ENCODE results near the gene TMEM114. TPM values are rescaled to one million over a fixed set of nuclear protein-coding genes. Genes with fewer than 3 reads are reported as not detected.

The TMEM114 gene
- total RNA-seq, 1 experiment from 2014 or later, result not detected

DNA sequence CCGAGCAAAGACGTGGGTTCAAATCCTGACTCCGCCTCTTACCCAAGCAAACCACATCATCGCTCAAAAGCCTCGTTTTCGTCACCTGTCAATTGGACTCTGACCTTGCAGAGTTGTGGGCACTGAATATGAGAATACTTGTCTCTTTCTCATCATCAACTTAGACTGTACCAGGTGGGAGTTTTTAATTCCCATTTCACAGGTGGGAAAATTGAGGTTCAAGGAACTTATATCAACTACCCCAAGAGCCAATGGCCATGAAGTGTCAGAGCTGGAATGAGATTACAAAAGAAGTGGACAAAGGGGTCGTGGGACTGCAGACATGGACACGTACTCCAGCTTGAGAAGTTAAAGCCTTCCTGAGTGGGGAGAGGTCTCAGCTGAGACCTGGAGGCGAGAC, 10.8 kb downstream of the TMEM114 start:
- no peaks in the 10 kb centered on the region for H3K79me2 ChIP-seq (ENCODE audit: low read depth)
- H3K4me3 ChIP-seq, result no peak overlapping the region
- intact Hi-C loops (cut with micrococcal nuclease; ENCODE audit: unreplicated experiment), result no loop called here
- no TSS peak for BruUV-seq (replicated peaks)
- H3K4me1 ChIP-seq (replicated peaks; ENCODE audit: insufficient read depth), result no peaks in the 10 kb centered on the region
- H3K27me3 ChIP-seq (ENCODE audit: insufficient read depth, low read depth), result peaks cover 54% of the 10 kb centered on the region
- DNase-seq, result no peak
- H3K36me3 ChIP-seq (ENCODE audit: low read depth), result no peaks in the 10 kb centered on the region
- no peak overlapping the region for H3K4me2 ChIP-seq
- TF ChIP-seq EZH2 (IDR thresholded peaks at IDR 0.05; ENCODE audit: low read depth), result no peak
- TF ChIP-seq, protein P1, sequence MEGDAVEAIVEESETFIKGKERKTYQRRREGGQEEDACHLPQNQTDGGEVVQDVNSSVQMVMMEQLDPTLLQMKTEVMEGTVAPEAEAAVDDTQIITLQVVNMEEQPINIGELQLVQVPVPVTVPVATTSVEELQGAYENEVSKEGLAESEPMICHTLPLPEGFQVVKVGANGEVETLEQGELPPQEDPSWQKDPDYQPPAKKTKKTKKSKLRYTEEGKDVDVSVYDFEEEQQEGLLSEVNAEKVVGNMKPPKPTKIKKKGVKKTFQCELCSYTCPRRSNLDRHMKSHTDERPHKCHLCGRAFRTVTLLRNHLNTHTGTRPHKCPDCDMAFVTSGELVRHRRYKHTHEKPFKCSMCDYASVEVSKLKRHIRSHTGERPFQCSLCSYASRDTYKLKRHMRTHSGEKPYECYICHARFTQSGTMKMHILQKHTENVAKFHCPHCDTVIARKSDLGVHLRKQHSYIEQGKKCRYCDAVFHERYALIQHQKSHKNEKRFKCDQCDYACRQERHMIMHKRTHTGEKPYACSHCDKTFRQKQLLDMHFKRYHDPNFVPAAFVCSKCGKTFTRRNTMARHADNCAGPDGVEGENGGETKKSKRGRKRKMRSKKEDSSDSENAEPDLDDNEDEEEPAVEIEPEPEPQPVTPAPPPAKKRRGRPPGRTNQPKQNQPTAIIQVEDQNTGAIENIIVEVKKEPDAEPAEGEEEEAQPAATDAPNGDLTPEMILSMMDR (conservative IDR thresholded peaks at IDR 0.05), result no peak
- no peaks in the 10 kb centered on the region for H3K9me3 ChIP-seq (ENCODE audit: insufficient read depth, low read depth)
- H2AFZ ChIP-seq, result no peak overlapping the region
- no peak overlapping the region for H3K27ac ChIP-seq
- no peaks in the 10 kb centered on the region for H3F3A ChIP-seq (ENCODE audit: insufficient read depth, low read depth)
- no peaks in the 10 kb centered on the region for H4K20me1 ChIP-seq (ENCODE audit: insufficient read depth)
- ChIA-PET CTCF (no interaction called here), POLR2A (ENCODE audit: unreplicated experiment) (interaction anchor here (0.7 kb wide), 1 partner anchor 1897 kb away, joined by 3 read pairs; no protein-coding TSS in a partner anchor)
- no peaks in the 10 kb centered on the region for H3K9me2 ChIP-seq (ENCODE audit: insufficient read depth)

DNA sequence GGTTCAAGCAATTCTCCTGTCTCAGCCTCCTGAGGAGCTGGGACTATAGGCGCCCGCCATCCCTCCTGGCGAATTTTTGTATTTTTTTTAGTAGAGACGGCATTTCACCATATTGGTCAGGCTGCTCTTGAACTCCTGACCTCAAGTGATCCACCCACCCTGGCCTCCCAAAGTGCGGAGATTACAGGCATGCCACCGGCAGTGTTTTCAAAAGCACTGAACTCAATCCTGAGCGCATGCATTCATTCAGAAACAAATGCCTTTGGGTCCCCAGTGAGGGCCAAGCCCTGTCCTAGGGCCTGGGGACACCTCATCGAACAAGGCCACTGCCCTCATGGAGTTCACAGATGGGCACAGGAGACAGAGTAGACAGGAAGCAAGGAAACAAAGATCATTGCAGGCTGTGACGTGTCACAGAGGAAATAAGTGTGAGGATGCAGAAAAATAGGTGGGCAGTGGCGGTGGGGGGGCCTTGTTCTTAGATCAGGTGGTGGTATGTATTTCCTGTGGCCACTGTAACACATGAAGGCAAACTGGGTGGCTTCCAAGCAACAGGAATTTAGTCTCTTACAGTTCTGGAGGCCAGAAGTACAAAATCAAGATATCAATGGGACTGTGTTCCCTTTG, 12.5 kb downstream of the TMEM114 start:
- no peak overlapping the region for H3K4me2 ChIP-seq
- POLR2A ChIA-PET (ENCODE audit: unreplicated experiment), result no interaction called here

DNA sequence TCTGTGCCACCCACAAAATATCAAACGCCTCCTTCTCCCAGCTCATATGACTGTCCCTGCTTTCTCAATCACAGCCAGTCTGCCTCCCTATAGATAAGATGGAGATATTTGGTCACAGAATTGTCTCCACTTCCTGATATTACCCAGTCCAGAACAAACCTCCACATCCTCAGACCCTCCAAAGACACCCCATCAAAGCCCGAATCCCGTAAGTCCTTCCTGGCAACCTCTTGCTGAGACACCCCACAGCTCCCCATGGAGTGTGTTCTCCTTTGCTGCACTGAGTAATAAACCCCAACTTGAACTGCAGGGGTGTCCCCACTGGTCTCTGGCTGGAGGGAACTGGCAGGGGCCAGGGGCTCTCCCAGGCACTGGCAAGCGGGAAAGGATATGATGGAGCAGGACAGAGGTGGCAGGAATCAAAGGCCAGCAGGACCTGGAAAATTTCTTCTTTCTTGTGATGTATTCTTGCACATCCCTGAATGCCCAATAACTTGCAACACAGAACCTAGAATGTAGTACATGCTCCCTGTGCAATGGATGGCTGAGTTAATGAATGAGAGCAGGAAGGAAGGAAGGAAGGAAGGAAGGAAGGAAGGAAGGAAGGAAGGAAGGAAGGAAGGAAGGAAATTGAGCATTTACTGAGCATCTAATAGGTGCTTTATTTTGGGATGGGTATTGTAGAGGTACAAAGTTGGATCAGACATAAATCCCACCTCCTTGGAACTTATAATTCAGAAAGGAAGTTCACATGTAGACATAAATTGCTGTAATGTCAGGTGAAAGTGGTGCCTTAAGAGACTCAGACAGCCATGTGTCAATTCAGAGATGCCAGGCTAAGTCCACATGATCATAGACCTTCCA, 13.9 kb downstream of the TMEM114 start:
- Histone ChIP-seq H3K36me3 (ENCODE audit: low read depth) (no peaks in the 10 kb centered on the region), H3K27ac (no peak overlapping the region), H3K4me1 (replicated peaks; ENCODE audit: insufficient read depth) (no peaks in the 10 kb centered on the region), H4K20me1 (ENCODE audit: insufficient read depth) (no peaks in the 10 kb centered on the region), H3F3A (ENCODE audit: insufficient read depth, low read depth) (no peaks in the 10 kb centered on the region), H3K4me2 (no peak overlapping the region), H3K79me2 (ENCODE audit: low read depth) (no peaks in the 10 kb centered on the region), H3K9me2 (ENCODE audit: insufficient read depth) (no peaks in the 10 kb centered on the region), H3K4me3 (no peak overlapping the region), H3K27me3 (ENCODE audit: insufficient read depth, low read depth) (peaks cover 61% of the 10 kb centered on the region), H2AFZ (no peak overlapping the region), H3K9me3 (ENCODE audit: insufficient read depth, low read depth) (no peaks in the 10 kb centered on the region)
- intact Hi-C loops (cut with micrococcal nuclease; ENCODE audit: unreplicated experiment), result no loop called here
- ChIA-PET POLR2A (ENCODE audit: unreplicated experiment) (no interaction called here), CTCF (no interaction called here)
- no peak for TF ChIP-seq EZH2 (IDR thresholded peaks at IDR 0.05; ENCODE audit: low read depth)
- TF ChIP-seq, protein P1 (conservative IDR thresholded peaks at IDR 0.05), result no peak
- BruUV-seq (replicated peaks), result no TSS peak
- DNase-seq, result no peak

More for the DNA sequence above, 12.5 kb downstream of the TMEM114 start:
- no peaks in the 10 kb centered on the region for H3F3A ChIP-seq (ENCODE audit: insufficient read depth, low read depth)
- no peak overlapping the region for H3K27ac ChIP-seq
- no TSS peak for BruUV-seq (replicated peaks)
- CTCF ChIA-PET, result no interaction called here
- no peaks in the 10 kb centered on the region for H3K36me3 ChIP-seq (ENCODE audit: low read depth)
- no peak for TF ChIP-seq EZH2 (IDR thresholded peaks at IDR 0.05; ENCODE audit: low read depth)
- TF ChIP-seq, protein P1 (conservative IDR thresholded peaks at IDR 0.05), result no peak
- no peak overlapping the region for H3K4me3 ChIP-seq
- H3K4me1 ChIP-seq (replicated peaks; ENCODE audit: insufficient read depth), result no peaks in the 10 kb centered on the region
- no peaks in the 10 kb centered on the region for H3K79me2 ChIP-seq (ENCODE audit: low read depth)
- H3K9me2 ChIP-seq (ENCODE audit: insufficient read depth), result no peaks in the 10 kb centered on the region
- no peak overlapping the region for H2AFZ ChIP-seq
- peaks cover 55% of the 10 kb centered on the region for H3K27me3 ChIP-seq (ENCODE audit: insufficient read depth, low read depth)
- no peak for DNase-seq
- no peaks in the 10 kb centered on the region for H4K20me1 ChIP-seq (ENCODE audit: insufficient read depth)
- H3K9me3 ChIP-seq (ENCODE audit: insufficient read depth, low read depth), result no peaks in the 10 kb centered on the region
- intact Hi-C loops (cut with micrococcal nuclease; ENCODE audit: unreplicated experiment), result no loop called here
